H1 (cell line): Measurements from ENCODE around the gene FRS2. TPM values are rescaled to one million over a fixed set of nuclear protein-coding genes. Genes with fewer than 3 reads are reported as not detected.

ENCODE experiments used
- CTCF ChIA-PET: fragments of 300-600 bp; sonication (Branson Sonifier 250); formaldehyde crosslinking; loops from one replicate; lab custom pipeline; 2021; ENCODE audit not compliant: partially characterized antibody; lab: Charles Lee
- POLR2A ChIA-PET: fragments of 300-600 bp; sonication (Branson Sonifier 250); formaldehyde crosslinking; loops from one replicate; lab custom pipeline; 2021; ENCODE audit warnings: inconsistent platforms; ENCODE audit not compliant: partially characterized antibody; lab: Charles Lee
- DNase-seq, 2 experiments: peaks; one replicate each; pipeline versions ENCODE4 v3.0.0 to v3.0.0-alpha.2; 2010 to 2022; ENCODE audit warnings: low spot score in 2 of 2, low read depth in 1 of 2, mixed read lengths in 1 of 2
- FAIRE-seq: peaks from 2 replicates; lab custom pipeline; 2011; peaks lifted over from hg19 to GRCh38; lab: Jason Lieb, UNC
- H2AFZ ChIP-seq: 2 replicates; pipeline ENCODE4 v1.8.1; 2012; ENCODE audit warnings: low read length, inconsistent platforms
- H2AK5ac ChIP-seq: 2 replicates; pipeline ENCODE4 v1.6.1; 2013; ENCODE audit warnings: low read depth, low read length
- H2BK120ac ChIP-seq: replicated peaks from 2 replicates; pipeline ENCODE3; 2013; ENCODE audit warnings: low read depth, low read length, inconsistent platforms
- H2BK12ac ChIP-seq: 2 replicates; pipeline ENCODE4 v1.6.1; 2013; ENCODE audit warnings: low read depth, low read length
- H2BK15ac ChIP-seq: 2 replicates; pipeline ENCODE4 v1.6.1; 2013; ENCODE audit warnings: low read length
- H2BK20ac ChIP-seq: 2 replicates; pipeline ENCODE4 v1.6.1; 2013; ENCODE audit warnings: low read length
- H2BK5ac ChIP-seq: 2 replicates; pipeline ENCODE4 v1.6.1; 2013; ENCODE audit warnings: low read depth, low read length
- H3K14ac ChIP-seq: 2 replicates; pipeline ENCODE4 v1.6.1; 2013; ENCODE audit warnings: inconsistent platforms; ENCODE audit not compliant: insufficient read length
- H3K18ac ChIP-seq: 2 replicates; pipeline ENCODE4 v1.6.1; 2013; ENCODE audit warnings: low read length; ENCODE audit errors: extremely low read depth
- H3K23ac ChIP-seq: 2 replicates; pipeline ENCODE4 v1.6.1; 2013; ENCODE audit warnings: inconsistent platforms; ENCODE audit not compliant: insufficient read length
- H3K23me2 ChIP-seq: 2 replicates; pipeline ENCODE4 v1.6.1; 2013; ENCODE audit warnings: low read depth, low read length
- H3K27ac ChIP-seq: 2 replicates; pipeline ENCODE4 v1.6.1; 2011; ENCODE audit warnings: low read depth, low read length, inconsistent platforms
- H3K27me3 ChIP-seq, 4 experiments: replicated peaks in 1 of 4; 1 replicate in 1 of 4; 2 replicates in 3 of 4; pipeline versions ENCODE4 v1.6.1 to v1.8.1; 2011 to 2013; ENCODE audit warnings: low read length in 3 of 4, mild to moderate bottlenecking in 3 of 4, inconsistent platforms in 2 of 4, mixed read lengths in 2 of 4, moderate library complexity in 1 of 4; ENCODE audit not compliant: control insufficient read depth in 3 of 4, insufficient read depth in 3 of 4; ENCODE audit errors: extremely low read depth in 1 of 4
- H3K36me3 ChIP-seq, 4 experiments: 2 replicates each; pipeline versions ENCODE4 v1.6.1 to v1.8.1; 2011 to 2013; ENCODE audit warnings: mild to moderate bottlenecking in 4 of 4, low read length in 3 of 4, moderate library complexity in 2 of 4, control low read depth in 1 of 4, inconsistent platforms in 1 of 4; ENCODE audit not compliant: insufficient read depth in 4 of 4, control insufficient read depth in 2 of 4
- H3K4ac ChIP-seq: replicated peaks from 2 replicates; pipeline ENCODE3; 2013; ENCODE audit warnings: low read length, low read depth, mixed read lengths, inconsistent platforms; ENCODE audit not compliant: insufficient read length
- H3K4me1 ChIP-seq, 4 experiments: replicated peaks in 1 of 4; 1 replicate in 1 of 4; 2 replicates in 3 of 4; pipeline versions ENCODE4 v1.6.1 to v1.8.1; 2011 to 2013; ENCODE audit warnings: low read length in 3 of 4, inconsistent platforms in 2 of 4, mixed read lengths in 1 of 4; ENCODE audit not compliant: insufficient read depth in 4 of 4, control insufficient read depth in 3 of 4
- H3K4me2 ChIP-seq, 2 experiments: 2 replicates each; pipeline versions ENCODE4 v1.6.1 to v1.8.1; 2011 to 2013; ENCODE audit warnings: low read depth in 2 of 2, low read length in 2 of 2, control low read depth in 1 of 2, inconsistent platforms in 1 of 2, mild to moderate bottlenecking in 1 of 2; ENCODE audit not compliant: insufficient read depth in 1 of 2
- H3K4me3 ChIP-seq, 4 experiments: fragments of 200-600, 300-600 bp in 1 of 4; sonication (generic), shearing (Covaris generic), sonication (Bioruptor Twin) in 1 of 4; 2 replicates each; pipeline versions ENCODE4 v1.5.1 to v1.8.1; 2011 to 2016; ENCODE audit warnings: low read length in 4 of 4, low read depth in 3 of 4, control low read depth in 2 of 4, inconsistent platforms in 2 of 4, mild to moderate bottlenecking in 2 of 4, mixed read lengths in 1 of 4, moderate library complexity in 1 of 4; ENCODE audit not compliant: insufficient read depth in 2 of 4; ENCODE audit errors: extremely low read depth in 1 of 4
- H3K56ac ChIP-seq: replicated peaks from 2 replicates; pipeline ENCODE3; 2013; ENCODE audit warnings: low read depth, mild to moderate bottlenecking, mixed read lengths, low read length, inconsistent platforms; ENCODE audit not compliant: insufficient read length
- H3K79me1 ChIP-seq: 2 replicates; pipeline ENCODE4 v1.6.1; 2013; ENCODE audit warnings: low read depth, low read length, control low read depth
- H3K79me2 ChIP-seq, 2 experiments: 2 replicates each; pipeline versions ENCODE4 v1.6.1 to v1.8.1; 2012 to 2013; ENCODE audit warnings: low read length in 2 of 2, mild to moderate bottlenecking in 2 of 2, inconsistent platforms in 1 of 2; ENCODE audit not compliant: insufficient read depth in 2 of 2, control insufficient read depth in 1 of 2
- H3K9ac ChIP-seq, 4 experiments: replicated peaks in 1 of 4; 1 replicate in 1 of 4; 2 replicates in 3 of 4; pipeline versions ENCODE4 v1.6.1 to v1.8.1; 2011 to 2013; ENCODE audit warnings: low read depth in 3 of 4, low read length in 3 of 4, control low read depth in 2 of 4, mild to moderate bottlenecking in 2 of 4, moderate library complexity in 2 of 4, inconsistent platforms in 1 of 4; ENCODE audit errors: extremely low read depth in 1 of 4
- H3K9me3 ChIP-seq, 2 experiments: 2 replicates each; pipeline versions ENCODE4 v1.6.1 to v1.8.1; 2012 to 2013; ENCODE audit warnings: mild to moderate bottlenecking in 2 of 2, moderate library complexity in 2 of 2, control low read depth in 1 of 2, inconsistent platforms in 1 of 2, low read depth in 1 of 2, low read length in 1 of 2, mixed read lengths in 1 of 2; ENCODE audit not compliant: insufficient read depth in 2 of 2
- H4K20me1 ChIP-seq, 2 experiments: replicated peaks in 1 of 2; 2 replicates each; pipeline versions ENCODE3 to v1.8.1; 2011 to 2013; ENCODE audit warnings: inconsistent platforms in 2 of 2, low read length in 2 of 2, mild to moderate bottlenecking in 1 of 2; ENCODE audit not compliant: insufficient read depth in 2 of 2, control insufficient read depth in 1 of 2
- H4K5ac ChIP-seq: 2 replicates; pipeline ENCODE4 v1.6.1; 2013; ENCODE audit warnings: low read length, low read depth, mixed read lengths, inconsistent platforms; ENCODE audit not compliant: insufficient read length
- H4K8ac ChIP-seq: 2 replicates; pipeline ENCODE4 v1.8.0; 2013; ENCODE audit warnings: mild to moderate bottlenecking, moderate library complexity, low read length, inconsistent platforms; ENCODE audit not compliant: insufficient read depth; ENCODE audit errors: extremely low read depth
- H4K91ac ChIP-seq: replicated peaks from 2 replicates; pipeline ENCODE3; 2013; ENCODE audit warnings: low read length, mixed read lengths, inconsistent platforms; ENCODE audit not compliant: insufficient read length
- CTBP2 ChIP-seq: IDR thresholded peaks from 2 replicates; pipeline ENCODE4 v1.7.0; 2011; ENCODE audit warnings: borderline replicate concordance, mild to moderate bottlenecking, moderate library complexity, mixed read lengths, low read length; ENCODE audit not compliant: insufficient read depth, insufficient read length
- EGR1 ChIP-seq: IDR thresholded peaks from 2 replicates; pipeline ENCODE4 v1.6.1; 2011; ENCODE audit warnings: low read depth, low read length, borderline replicate concordance
- MAFK ChIP-seq: IDR thresholded peaks from 2 replicates; pipeline ENCODE4 v1.6.1; 2012; ENCODE audit warnings: low read depth, mild to moderate bottlenecking, improper control_type of control experiment, low read length
- POLR2A ChIP-seq, 2 experiments: IDR thresholded peaks; 1 replicate in 1 of 2; 2 replicates in 1 of 2; pipeline ENCODE4 v1.6.1; 2011; ENCODE audit warnings: low read depth in 2 of 2, low read length in 2 of 2, mild to moderate bottlenecking in 2 of 2; ENCODE audit errors: control extremely low read depth in 1 of 2
- RXRA ChIP-seq: IDR thresholded peaks from 2 replicates; pipeline ENCODE4 v1.6.1; 2011; ENCODE audit warnings: low read depth, mild to moderate bottlenecking, low read length, moderate library complexity; ENCODE audit not compliant: insufficient read depth
- SP4 ChIP-seq: IDR thresholded peaks from 2 replicates; pipeline ENCODE4 v1.6.1; 2012; ENCODE audit warnings: low read length, inconsistent platforms
- SRF ChIP-seq: IDR thresholded peaks from 2 replicates; pipeline ENCODE4 v1.6.1; 2011; ENCODE audit warnings: mild to moderate bottlenecking, low read depth, low read length, moderate library complexity
- TBP ChIP-seq: IDR thresholded peaks from 2 replicates; pipeline ENCODE4 v1.6.1; 2011; ENCODE audit warnings: low read depth, low read length, improper control_type of control experiment
- WGBS, 2 experiments: shearing (Covaris generic) in 1 of 2; methylation state at CpG; one replicate each; pipeline versions ENCODE4 v1.1.6 to v1.1.7; 2013 to 2015; ENCODE audit warnings: low lambda C conversion rate in 2 of 2, mixed read lengths in 2 of 2, inconsistent platforms in 1 of 2, low coverage in 1 of 2, missing lambda C conversion rate in 1 of 2; ENCODE audit not compliant: insufficient replicate concordance in 2 of 2, insufficient coverage in 1 of 2, insufficient read length in 1 of 2; ENCODE audit errors: extremely low coverage in 1 of 2, missing lambda C conversion rate in 1 of 2; 5-methylcytosine and 5-hydroxymethylcytosine counted together
- polyA plus RNA-seq, 7 experiments: library from polyadenylated mRNA; depleted of rRNA in 3 of 7; stranded (reverse) in 5 of 7; unstranded in 2 of 7; fragments of >200 nt in 5 of 7; fragments of 200-250 nt in 2 of 7; gene quantifications; 1 replicate in 5 of 7; 2 replicates in 1 of 7; 4 replicates in 1 of 7; pipeline versions ENCODE4 v1.2.1 to v1.2.3, GENCODE V29; 2011 to 2013; ENCODE audit warnings: missing spikeins in 2 of 7, mixed read lengths in 2 of 7
- total RNA-seq: library from RNA; stranded (reverse); fragmentation: NEBNext Ultra II Directional; extraction: Animal tissue kit (Norgen Biotek cat#: 25700); gene quantifications from 2 replicates; pipeline ENCODE4 v1.2.1, GENCODE V29; 2021

FRS2 gene
- total and polyA plus RNA-seq, 2 of the 8 experiments (the other 6 are each of a cell fraction or from before 2014, with no cell fraction given): 10.3 to 35.8 TPM

- H3K4me2 ChIP-seq: no peak overlapping the region
- no peak overlapping the region for H2BK20ac ChIP-seq
- no peak overlapping the region for H4K8ac ChIP-seq
- H3K18ac ChIP-seq: no peak overlapping the region
- no peak overlapping the region for H3K56ac ChIP-seq
- POLR2A ChIA-PET: no interaction called here
- H2AFZ ChIP-seq: no peak overlapping the region
- H3K23ac ChIP-seq: no peak overlapping the region
- no peak for TF ChIP-seq MAFK
- TF ChIP-seq SP4: no peak
- TF ChIP-seq SRF: no peak
- no peak for TF ChIP-seq EGR1
- TF ChIP-seq CTBP2: no peak
- TF ChIP-seq TBP: no peak
- no peak for TF ChIP-seq RXRA
- TF ChIP-seq POLR2A (IDR thresholded peaks at IDR 0.05; ENCODE audit: control extremely low read depth in 1 of 2, low read depth in 2 of 2, low read length in 2 of 2): no peak
- TF ChIP-seq, all 59 proteins: peak for 0
- FAIRE-seq (no peak), DNase-seq (no peak)
- H3K27ac ChIP-seq: no peak overlapping the region
- no peak overlapping the region for H2BK120ac ChIP-seq
- peaks cover 2% of the 10 kb centered on the region in 2 experiments for H4K20me1 ChIP-seq
- no peak overlapping the region for H3K4me3 ChIP-seq
- H3K23me2 ChIP-seq: no peaks in the 10 kb centered on the region
- H3K4me1 ChIP-seq: no peaks in the 10 kb centered on the region
- no peak overlapping the region for H4K5ac ChIP-seq
- no peak overlapping the region for H3K14ac ChIP-seq
- no peak overlapping the region for H2BK5ac ChIP-seq
- H2BK12ac ChIP-seq: no peak overlapping the region
- peaks cover 9 to 20% (median 18%) of the 10 kb centered on the region in 4 experiments; a peak in 7 of 8 replicates for H3K36me3 ChIP-seq
- no peak overlapping the region for H3K9ac ChIP-seq
- no peaks in the 10 kb centered on the region for H3K79me2 ChIP-seq
- no peak overlapping the region for H3K4ac ChIP-seq
- no peak overlapping the region for H2BK15ac ChIP-seq
- WGBS, 2 experiments: 76% methylated on average over 2 of the region's 2 CpGs; no CpG with 5 or more reads in 1 of the 2 experiments
- no peaks in the 10 kb centered on the region for H3K9me3 ChIP-seq
- no peak overlapping the region for H4K91ac ChIP-seq
- no peaks in the 10 kb centered on the region for H3K79me1 ChIP-seq
- no peak overlapping the region for H2AK5ac ChIP-seq
- H3K27me3 ChIP-seq: no peaks in the 10 kb centered on the region
- CTCF ChIA-PET: interaction anchor here (1.2 to 8.6 kb wide), 3 partner anchors 8 to 32 kb away, joined by 3 to 69 read pairs (median 15); no protein-coding TSS in a partner anchor
Observed at GRCh38 chr12:69578283-69578682, 108.1 kb downstream of the FRS2 start.
